ENCODE results near the gene ADAT1.

ADAT1 gene

GRCh38 chr16:75566758-75567255 is 56.3 kb downstream of the ADAT1 start (continued):
- peak; percentile 80 for TF ChIP-seq REST (tag by site-specific recombination; IDR thresholded peaks at IDR 0.05)
- no peak for TF ChIP-seq ZNF223 (tag by site-specific recombination; IDR thresholded peaks at IDR 0.05)
- no peak for TF ChIP-seq ZFP41 (tag by site-specific recombination; IDR thresholded peaks at IDR 0.05; ENCODE audit: borderline replicate concordance)
- no peak for TF ChIP-seq ZNF350 (tag by site-specific recombination; IDR thresholded peaks at IDR 0.05)
- peak; percentile 71 for TF ChIP-seq SCRT1 (tag by site-specific recombination; IDR thresholded peaks at IDR 0.05; ENCODE audit: borderline replicate concordance)
- no peak for TF ChIP-seq ZNF560 (tag by site-specific recombination; IDR thresholded peaks at IDR 0.05; ENCODE audit: borderline replicate concordance)
- peak; percentile 30; the same call in 1 of the 2 replicates for TF ChIP-seq ZBTB20 (tag by site-specific recombination; IDR thresholded peaks at IDR 0.05)
- TF ChIP-seq IKZF3 (tag by site-specific recombination; IDR thresholded peaks at IDR 0.05), result no peak
- no peak for TF ChIP-seq ZNF629 (tag by site-specific recombination; IDR thresholded peaks at IDR 0.05)
- TF ChIP-seq ZNF785 (tag by site-specific recombination; IDR thresholded peaks at IDR 0.05), result no peak
- TF ChIP-seq SCRT2 (tag by site-specific recombination; IDR thresholded peaks at IDR 0.05), result peak; percentile 96
- TF ChIP-seq ZNF211 (tag by site-specific recombination; IDR thresholded peaks at IDR 0.05; ENCODE audit: low read depth), result no peak
- TF ChIP-seq ZBTB17 (tag by site-specific recombination; IDR thresholded peaks at IDR 0.05), result peak; percentile 17; the same call in 1 of the 2 replicates
- no peak for TF ChIP-seq ZNF292 (tag by site-specific recombination; IDR thresholded peaks at IDR 0.05; ENCODE audit: borderline replicate concordance, low read depth)
- no peak for TF ChIP-seq PRDM6 (tag by site-specific recombination; IDR thresholded peaks at IDR 0.05)
- no peak for TF ChIP-seq ZNF585B (tag by site-specific recombination; IDR thresholded peaks at IDR 0.05)
- TF ChIP-seq KLF7 (tag by site-specific recombination; IDR thresholded peaks at IDR 0.05; ENCODE audit: borderline replicate concordance), result no peak
- no peak for TF ChIP-seq ZNF398 (tag by site-specific recombination; IDR thresholded peaks at IDR 0.05)
- TF ChIP-seq ZNF214 (tag by site-specific recombination; IDR thresholded peaks at IDR 0.05; ENCODE audit: borderline replicate concordance), result no peak
- TF ChIP-seq ZNF777 (tag by site-specific recombination; IDR thresholded peaks at IDR 0.05; ENCODE audit: borderline replicate concordance), result 0 out of 2 replicates have a peak, but pooled peaks have one; percentile 0
- TF ChIP-seq ZNF626 (tag by site-specific recombination; IDR thresholded peaks at IDR 0.05), result no peak
- no peak for TF ChIP-seq ZNF16 (tag by site-specific recombination; IDR thresholded peaks at IDR 0.05; ENCODE audit: low read depth)
- TF ChIP-seq ZNF521 (tag by site-specific recombination; IDR thresholded peaks at IDR 0.05), result no peak
- TF ChIP-seq ZNF391 (tag by site-specific recombination; IDR thresholded peaks at IDR 0.05; ENCODE audit: borderline replicate concordance, low read depth), result no peak
- TF ChIP-seq ZSCAN5A (tag by site-specific recombination; IDR thresholded peaks at IDR 0.05), result no peak
- no peak for TF ChIP-seq ZNF148 (tag by site-specific recombination; IDR thresholded peaks at IDR 0.05; ENCODE audit: borderline replicate concordance)
- no peak for TF ChIP-seq ZBTB26 (tag by site-specific recombination; optimal IDR thresholded peaks at IDR 0.05)
- TF ChIP-seq ZXDB (tag by site-specific recombination; IDR thresholded peaks at IDR 0.05), result no peak
